ENCODE measurements around the gene STX11. TPM values are rescaled to one million over a fixed set of nuclear protein-coding genes. Genes with fewer than 3 reads are reported as not detected.

STX11 gene
- total RNA-seq, 1 donor from 2014 or later: 54.1 TPM

- H3K27me3 ChIP-seq (ENCODE audit: low read depth): no peaks in the 10 kb centered on the region
- H3K4me1 ChIP-seq: peaks cover 21% of the 10 kb centered on the region
- H3K27ac ChIP-seq: peak overlapping the region; percentile 98
- no peaks in the 10 kb centered on the region for H3K9me3 ChIP-seq
- H3K36me3 ChIP-seq: no peaks in the 10 kb centered on the region
- no peak for DNase-seq
- ATAC-seq: no peak
- intact Hi-C loops (cut with DNase I): loop anchor here (5.0 kb wide), 1 partner anchor 110 kb away; no protein-coding TSS in a partner anchor
- no peak for TF ChIP-seq CTCF (IDR thresholded peaks at IDR 0.05)
- H3K4me3 ChIP-seq: peak overlapping the region; percentile 62
These were observed 66.9 kb downstream of the STX11 start for GRCh38 chr6:144217264-144217663.

GRCh38 chr6:144217797-144218196 lies 67.5 kb downstream of the STX11 start:
- no peak for ATAC-seq
- Histone ChIP-seq H3K27ac (peak overlapping the region; percentile 98), H3K4me3 (no peak overlapping the region), H3K9me3 (no peaks in the 10 kb centered on the region), H3K4me1 (peaks cover 20% of the 10 kb centered on the region), H3K36me3 (no peaks in the 10 kb centered on the region), H3K27me3 (ENCODE audit: low read depth) (no peaks in the 10 kb centered on the region)
- intact Hi-C loops (cut with DNase I): loop anchor here (5.0 kb wide), 1 partner anchor 110 kb away; no protein-coding TSS in a partner anchor
- DNase-seq: no peak
- no peak for TF ChIP-seq CTCF (IDR thresholded peaks at IDR 0.05)

GRCh38 chr6:144219056-144219685 lies 68.9 kb downstream of the STX11 start:
- peaks cover 20% of the 10 kb centered on the region for H3K4me1 ChIP-seq
- intact Hi-C loops (cut with DNase I): loop anchor here (5.0 kb wide), 1 partner anchor 112 kb away; no protein-coding TSS in a partner anchor
- peak; percentile 67 for TF ChIP-seq CTCF (IDR thresholded peaks at IDR 0.05)
- H3K27ac ChIP-seq: no peak overlapping the region
- DNase-seq: no peak
- H3K9me3 ChIP-seq: no peaks in the 10 kb centered on the region
- H3K27me3 ChIP-seq (ENCODE audit: low read depth): no peaks in the 10 kb centered on the region
- H3K4me3 ChIP-seq: no peak overlapping the region
- H3K36me3 ChIP-seq: no peaks in the 10 kb centered on the region
- no peak for ATAC-seq

- no peak overlapping the region for H3K4me3 ChIP-seq
- H3K4me1 ChIP-seq: peaks cover 15% of the 10 kb centered on the region
- no peaks in the 10 kb centered on the region for H3K36me3 ChIP-seq
- ATAC-seq: no peak
- H3K27me3 ChIP-seq (ENCODE audit: low read depth): no peaks in the 10 kb centered on the region
- H3K27ac ChIP-seq: no peak overlapping the region
- intact Hi-C loops (cut with DNase I): no loop called here
- DNase-seq: no peak
- H3K9me3 ChIP-seq: no peaks in the 10 kb centered on the region
- TF ChIP-seq CTCF (IDR thresholded peaks at IDR 0.05): no peak
These were observed 69.9 kb downstream of the STX11 start for GRCh38 chr6:144220031-144220790.

GRCh38 chr6:144223686-144224085 lies 73.4 kb downstream of the STX11 start:
- Histone ChIP-seq H3K27ac (no peak overlapping the region), H3K27me3 (ENCODE audit: low read depth) (no peaks in the 10 kb centered on the region), H3K4me1 (no peaks in the 10 kb centered on the region), H3K9me3 (no peaks in the 10 kb centered on the region), H3K4me3 (no peak overlapping the region), H3K36me3 (no peaks in the 10 kb centered on the region)
- DNase-seq (no peak), ATAC-seq (no peak)
- no peak for TF ChIP-seq CTCF (IDR thresholded peaks at IDR 0.05)
- intact Hi-C loops (cut with DNase I): no loop called here
